Sigmoid colon (tissue), 7 donors: ENCODE results near the gene PELI3. TPM values are rescaled to one million over a fixed set of nuclear protein-coding genes. Genes with fewer than 3 reads are reported as not detected.

Experiments used
- DNase-seq: peaks from one replicate; pipeline ENCODE4 v3.0.0-alpha.2; 2019
- H3K27ac ChIP-seq, 4 donors: fragments of 200-600 bp; sonication (generic); one replicate each; pipeline ENCODE4 v1.5.1; 2016 to 2019; ENCODE audit warnings: mild to moderate bottlenecking in 1 of 4
- H3K27me3 ChIP-seq, 3 donors: fragments of 200-600 bp; sonication (generic); one replicate each; pipeline ENCODE4 v1.5.1; 2019; ENCODE audit warnings: mild to moderate bottlenecking in 1 of 3
- H3K36me3 ChIP-seq, 4 donors: fragments of 200-600 bp; sonication (generic); one replicate each; pipeline ENCODE4 v1.5.1; 2016 to 2019
- H3K4me1 ChIP-seq, 4 donors: fragments of 200-600 bp; sonication (generic); one replicate each; pipeline ENCODE4 v1.5.1; 2017 to 2019
- H3K4me3 ChIP-seq, 4 donors: fragments of 200-600 bp; sonication (generic); one replicate each; pipeline ENCODE4 v1.5.1; 2017 to 2019; ENCODE audit warnings: mild to moderate bottlenecking in 2 of 4, moderate library complexity in 1 of 4
- H3K9me3 ChIP-seq, 4 donors: fragments of 200-600 bp in 3 of 4; sonication (generic) in 3 of 4; one replicate each; pipeline versions ENCODE4 v1.5.1 to v1.6.1; 2013 to 2019
- CTCF ChIP-seq, 4 experiments: fragments of 450-650 bp in 3 of 4; fragments of 200-600 bp in 1 of 4; IDR thresholded peaks; one replicate each; pipeline ENCODE4 v1.5.1; 2016 to 2019; ENCODE audit warnings: antibody characterized with exemption in 4 of 4, mild to moderate bottlenecking in 3 of 4, moderate library complexity in 2 of 4
- EP300 ChIP-seq, 4 donors: sonication (generic); formaldehyde crosslinking; IDR thresholded peaks; one replicate each; pipeline ENCODE4 v1.6.1; 2017; ENCODE audit warnings: antibody characterized with exemption in 4 of 4
- POLR2A ChIP-seq, 2 donors: fragments of 450-650 bp; IDR thresholded peaks; one replicate each; pipeline ENCODE4 v1.6.1; 2016; ENCODE audit warnings: antibody characterized with exemption in 2 of 2, mild to moderate bottlenecking in 2 of 2, moderate library complexity in 2 of 2
- POLR2AphosphoS5 ChIP-seq, 4 donors: sonication (generic); formaldehyde crosslinking; IDR thresholded peaks; one replicate each; pipeline ENCODE4 v1.6.1; 2017; ENCODE audit warnings: antibody characterized with exemption in 4 of 4
- WGBS, 2 donors: extraction: QIAGEN DNeasy Blood & Tissue Kit; methylation state at CpG; one replicate each; pipeline ENCODE4 v1.1.7; 2013; 5-methylcytosine and 5-hydroxymethylcytosine counted together
- intact Hi-C: fragments of 100-400 bp; cut with DNase I; formaldehyde crosslinking; loops from one replicate; pipeline ENCODE4 v1.15.1; 2023
- polyA plus RNA-seq, 3 donors: library from polyadenylated mRNA; stranded (reverse); fragments of 200-250 nt; gene quantifications; one replicate each; pipeline ENCODE4 v1.2.3, GENCODE V29; 2013
- total RNA-seq, 4 donors: library from RNA; depleted of rRNA; stranded (reverse); fragments of >200 nt; gene quantifications; one replicate each; pipeline ENCODE4 v1.1.0, GENCODE V29; 2016
- donor health status: healthy with polysubstance abuse.
- donor health status: Bipolar disorder and iron deficiency.
- donor health status: healthy.

The PELI3 gene
- total and polyA plus RNA-seq, 7 donors: 5.0 to 26.4 (median 16.9) TPM

GRCh38 chr11:66494458-66494857, 27.8 kb downstream of the PELI3 start:
- no peak for DNase-seq
- intact Hi-C loops: no loop called here
- TF ChIP-seq EP300 (IDR thresholded peaks at IDR 0.05) (no peak), POLR2AphosphoS5 (IDR thresholded peaks at IDR 0.05) (no peak), CTCF (IDR thresholded peaks at IDR 0.05) (no peak), POLR2A (IDR thresholded peaks at IDR 0.05) (no peak)
- Histone ChIP-seq H3K4me3 (no peak overlapping the region), H3K27me3 (no peaks in the 10 kb centered on the region), H3K27ac (no peak overlapping the region), H3K36me3 (peaks cover 0 to 61% (median 7%) of the 10 kb centered on the region in 4 donors), H3K4me1 (no peaks in the 10 kb centered on the region), H3K9me3 (no peaks in the 10 kb centered on the region)
- WGBS, 2 donors: 92 to 94% methylated on average over 7 of the region's 7 CpGs

- intact Hi-C loops: no loop called here
- 83 to 92% methylated on average over 14 of the region's 14 CpGs for WGBS, 2 donors
- no peak for TF ChIP-seq POLR2A (IDR thresholded peaks at IDR 0.05)
- TF ChIP-seq EP300 (IDR thresholded peaks at IDR 0.05): no peak
- TF ChIP-seq CTCF (IDR thresholded peaks at IDR 0.05): no peak
- TF ChIP-seq POLR2AphosphoS5 (IDR thresholded peaks at IDR 0.05): no peak
- Histone ChIP-seq H3K27me3 (no peaks in the 10 kb centered on the region), H3K4me3 (no peak overlapping the region), H3K9me3 (no peaks in the 10 kb centered on the region), H3K4me1 (no peaks in the 10 kb centered on the region), H3K27ac (no peak overlapping the region), H3K36me3 (peaks cover 0 to 61% (median 7%) of the 10 kb centered on the region in 4 donors)
- no peak for DNase-seq
Measured at GRCh38 chr11:66494935-66495334, 28.2 kb downstream of the PELI3 start.

GRCh38 chr11:66495401-66495854, 28.7 kb downstream of the PELI3 start:
- TF ChIP-seq POLR2AphosphoS5 (IDR thresholded peaks at IDR 0.05) (no peak), EP300 (IDR thresholded peaks at IDR 0.05) (no peak), POLR2A (IDR thresholded peaks at IDR 0.05) (no peak), CTCF (IDR thresholded peaks at IDR 0.05) (no peak)
- 94 to 97% methylated on average over 17 of the region's 17 CpGs for WGBS, 2 donors
- intact Hi-C loops: no loop called here
- no peaks in the 10 kb centered on the region for H3K4me1 ChIP-seq
- H3K36me3 ChIP-seq: peaks cover 0 to 61% (median 7%) of the 10 kb centered on the region in 4 donors
- H3K27ac ChIP-seq: no peak overlapping the region
- H3K4me3 ChIP-seq: no peak overlapping the region
- no peaks in the 10 kb centered on the region for H3K27me3 ChIP-seq
- no peak for DNase-seq
- H3K9me3 ChIP-seq: no peaks in the 10 kb centered on the region

GRCh38 chr11:66497206-66497605, 30.5 kb downstream of the PELI3 start:
- Histone ChIP-seq H3K4me1 (no peaks in the 10 kb centered on the region), H3K9me3 (no peaks in the 10 kb centered on the region), H3K27ac (no peak overlapping the region), H3K36me3 (peaks cover 0 to 50% (median 7%) of the 10 kb centered on the region in 4 donors), H3K4me3 (no peak overlapping the region), H3K27me3 (no peaks in the 10 kb centered on the region)
- WGBS, 2 donors: 97 to 98% methylated on average over 16 of the region's 16 CpGs
- TF ChIP-seq POLR2AphosphoS5 (IDR thresholded peaks at IDR 0.05): no peak
- TF ChIP-seq EP300 (IDR thresholded peaks at IDR 0.05): no peak
- TF ChIP-seq CTCF (IDR thresholded peaks at IDR 0.05): no peak
- intact Hi-C loops: no loop called here
- DNase-seq: no peak

GRCh38 chr11:66498506-66498905, 31.8 kb downstream of the PELI3 start:
- intact Hi-C loops: no loop called here
- Histone ChIP-seq H3K27me3 (no peaks in the 10 kb centered on the region), H3K4me1 (no peaks in the 10 kb centered on the region), H3K27ac (no peak overlapping the region), H3K9me3 (no peaks in the 10 kb centered on the region), H3K4me3 (no peak overlapping the region), H3K36me3 (peaks cover 0 to 42% (median 4%) of the 10 kb centered on the region in 4 donors)
- WGBS, 2 donors: 52 to 76% methylated on average over 5 of the region's 5 CpGs
- TF ChIP-seq CTCF (IDR thresholded peaks at IDR 0.05) (no peak), POLR2A (IDR thresholded peaks at IDR 0.05) (no peak), EP300 (IDR thresholded peaks at IDR 0.05) (no peak), POLR2AphosphoS5 (IDR thresholded peaks at IDR 0.05) (no peak)
- no peak for DNase-seq
